Measurements from ENCODE around the gene B3GNT8.

Gene B3GNT8

DNA sequence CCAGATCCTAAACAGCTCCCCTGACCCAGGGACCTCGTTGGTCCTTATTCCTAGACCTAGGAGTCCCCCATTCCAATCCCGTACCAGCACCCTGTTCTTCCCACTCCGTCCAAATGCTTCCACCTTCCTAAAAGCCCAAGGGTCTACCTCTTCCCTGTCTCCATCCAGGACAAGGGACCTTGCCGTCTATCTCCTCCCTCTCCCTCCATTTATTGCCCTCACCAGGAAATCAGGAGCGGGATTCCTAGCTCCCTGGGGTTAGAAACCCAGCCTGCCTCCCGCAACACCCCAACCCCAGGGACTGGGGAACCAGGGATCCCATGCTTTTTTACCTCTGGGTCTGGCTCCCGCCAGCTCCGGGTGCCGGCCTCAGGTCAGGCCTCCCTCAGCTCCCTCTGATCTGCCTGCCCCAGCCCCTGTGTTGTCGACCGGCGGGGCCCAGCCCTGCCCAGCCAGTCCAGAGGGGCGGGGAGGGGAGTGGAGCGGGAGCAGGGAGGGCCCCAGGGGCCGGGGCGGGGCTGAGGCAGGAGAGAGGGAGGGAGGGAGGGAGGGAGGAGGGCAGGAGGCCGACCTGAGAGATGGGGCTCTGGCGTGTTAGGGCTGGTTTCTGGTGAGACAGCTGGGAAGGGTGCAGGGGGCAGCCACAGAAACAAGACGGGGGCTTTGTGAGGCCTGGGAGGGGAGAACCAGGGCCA is at the start of gene B3GNT8:
TSS of gene B3GNT8 (minus strand) at position 423 of the 695 bp plus-strand sequence. CDS start 596 bp downstream, outside the sequence.
- DNase-seq = peak; percentile 81

DNA sequence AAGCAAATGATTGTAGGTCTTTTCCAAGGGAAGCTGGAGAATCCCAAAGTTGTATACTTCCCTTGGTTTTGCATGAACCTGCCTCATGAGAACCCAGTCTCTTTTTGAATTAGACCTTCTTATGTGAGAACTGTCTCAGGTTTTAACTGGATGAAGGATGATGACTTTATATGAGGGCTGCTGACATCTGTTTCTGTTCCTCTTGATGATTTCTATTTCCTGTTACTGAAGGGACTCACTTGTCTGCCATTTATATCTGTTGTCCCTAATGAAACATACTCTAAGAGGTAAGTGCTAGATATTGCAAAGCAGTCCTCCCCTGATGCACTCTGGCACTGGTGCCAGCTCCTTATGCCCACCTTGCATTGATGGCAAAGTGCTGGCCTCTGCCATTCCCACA is 49.4 kb upstream of the B3GNT8 start:
- no peak for DNase-seq

- DNase-seq = peak; percentile 83
Observed at GRCh38 chr19:41463257-41464256, 36.4 kb upstream of the B3GNT8 start.

GRCh38 chr19:41462497-41462896 is 35.3 kb upstream of the B3GNT8 start:
- no peak for DNase-seq

DNA sequence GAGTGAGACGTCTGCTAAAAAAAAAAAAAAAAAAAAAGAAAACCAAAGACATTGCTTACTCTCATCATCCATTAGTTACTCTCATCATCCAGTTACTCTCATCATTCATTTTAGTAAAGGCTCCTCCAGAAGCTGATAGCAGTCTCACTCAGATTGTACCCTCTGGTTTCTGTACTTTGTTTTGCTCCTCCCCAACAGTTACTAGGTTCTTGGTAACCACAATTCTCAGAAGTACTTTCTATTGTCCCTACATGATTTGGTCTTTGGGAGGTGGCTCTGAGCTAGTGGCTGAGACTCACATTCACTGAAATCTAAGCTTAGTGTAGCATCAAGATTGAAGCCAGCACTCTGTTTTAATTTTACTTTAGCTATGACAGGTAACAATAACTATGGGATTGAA is 30.1 kb upstream of the B3GNT8 start:
- DNase-seq = peak; percentile 82

DNA sequence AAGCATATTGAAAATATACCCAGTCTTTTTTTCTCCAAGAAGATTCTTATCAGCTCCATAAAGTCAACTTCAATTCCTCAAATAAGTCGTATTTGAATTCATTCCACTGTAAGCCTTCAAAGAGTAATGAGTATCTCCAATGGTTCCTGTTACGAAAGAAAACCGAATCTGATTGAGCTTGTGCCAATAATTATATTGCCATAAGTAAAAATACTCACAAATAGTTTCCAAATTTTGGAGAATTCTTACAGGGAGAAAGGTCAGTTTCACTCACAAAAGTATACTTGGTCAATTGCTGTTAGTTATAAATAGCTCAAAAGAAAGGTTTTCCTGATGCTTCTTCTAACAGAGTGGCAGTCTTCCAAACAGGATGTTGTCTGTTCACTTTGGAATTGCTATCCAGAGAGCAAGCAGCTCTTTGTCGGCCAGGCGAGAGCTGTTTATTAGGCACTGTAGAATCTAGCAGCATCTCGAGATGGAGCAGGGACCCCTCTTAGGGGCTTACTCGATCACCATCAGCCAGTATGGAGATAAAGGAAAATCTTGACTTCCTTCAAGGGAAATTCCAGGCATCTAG is 29.3 kb upstream of the B3GNT8 start:
- no peak for DNase-seq

DNA sequence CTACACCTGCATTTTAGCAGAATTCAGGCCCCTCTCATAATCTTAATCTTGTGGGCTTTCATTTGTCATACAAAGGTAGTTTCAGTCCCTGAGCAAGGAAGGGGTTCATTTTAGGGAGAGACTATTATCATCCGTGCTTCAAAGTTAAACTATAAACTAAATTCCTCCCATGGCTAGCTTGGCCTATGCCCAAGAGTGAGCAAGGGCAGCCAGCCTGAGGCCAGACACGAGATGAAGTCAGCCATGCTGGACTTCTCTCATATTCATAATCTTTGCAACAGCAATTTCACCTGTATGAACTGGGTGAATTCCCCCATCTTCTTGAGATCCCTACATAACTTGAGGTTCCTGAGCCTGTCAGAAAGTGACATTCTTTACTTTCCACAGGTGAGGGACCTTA is 28.8 kb upstream of the B3GNT8 start:
- DNase-seq = no peak

GRCh38 chr19:41452584-41453275 is 25.6 kb upstream of the B3GNT8 start:
- no peak for DNase-seq

- no peak for DNase-seq
Observed at GRCh38 chr19:41449865-41450178, 22.6 kb upstream of the B3GNT8 start.

DNA sequence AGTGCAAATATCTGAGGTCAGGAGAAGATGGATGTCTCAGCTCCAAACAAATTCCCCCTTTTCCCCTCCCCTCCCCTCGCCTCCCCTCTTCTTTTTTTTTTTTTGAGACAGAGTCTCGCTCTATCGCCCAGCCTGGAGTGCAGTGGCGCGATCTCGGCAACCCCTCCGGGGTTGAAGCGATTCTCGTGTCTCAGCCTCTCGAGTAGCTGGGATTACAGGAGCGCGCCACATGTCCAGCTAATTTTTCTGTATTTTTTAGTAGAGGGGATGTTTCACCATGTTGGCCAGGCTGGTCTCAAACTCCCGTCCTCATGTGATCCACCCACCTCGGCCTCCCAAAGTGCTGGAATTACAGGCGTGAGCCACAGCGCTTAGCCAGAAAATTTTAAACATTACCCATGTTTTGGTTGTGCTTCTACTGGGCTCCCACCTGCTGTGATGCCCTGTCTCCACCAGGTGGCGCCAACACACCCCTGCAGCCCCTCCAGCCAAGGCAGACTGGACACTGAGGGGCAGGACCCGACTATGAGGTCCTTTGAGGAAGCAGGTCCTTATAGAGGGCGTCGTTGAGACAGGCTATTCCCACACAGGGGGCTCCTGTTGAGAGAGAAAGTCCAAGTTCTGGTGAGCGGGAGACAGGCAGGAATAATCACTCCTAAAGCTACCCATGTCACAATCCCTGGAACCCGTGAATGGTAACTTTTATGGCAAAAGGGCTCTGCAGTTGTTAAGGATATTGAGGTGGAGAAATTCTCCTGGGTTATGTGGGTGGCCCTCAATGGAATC is 22.1 kb upstream of the B3GNT8 start:
- DNase-seq = peak; percentile 92

- peak; percentile 7 for DNase-seq
Observed at GRCh38 chr19:41447732-41448332, 20.7 kb upstream of the B3GNT8 start.

GRCh38 chr19:41445575-41445974 is 18.4 kb upstream of the B3GNT8 start:
- no peak for DNase-seq

- no peak for DNase-seq
Observed at GRCh38 chr19:41443813-41444455, 16.8 kb upstream of the B3GNT8 start.

- no peak for DNase-seq
Observed at GRCh38 chr19:41442473-41443355, 15.5 kb upstream of the B3GNT8 start, which contains the start of gene ERICH4. Gene ERICH4 (plus strand): TSS chr19:41443156. CDS start chr19:41443170, 14 bp downstream.

- no peak for DNase-seq
Observed at GRCh38 chr19:41441321-41441945, 14.3 kb upstream of the B3GNT8 start.

DNA sequence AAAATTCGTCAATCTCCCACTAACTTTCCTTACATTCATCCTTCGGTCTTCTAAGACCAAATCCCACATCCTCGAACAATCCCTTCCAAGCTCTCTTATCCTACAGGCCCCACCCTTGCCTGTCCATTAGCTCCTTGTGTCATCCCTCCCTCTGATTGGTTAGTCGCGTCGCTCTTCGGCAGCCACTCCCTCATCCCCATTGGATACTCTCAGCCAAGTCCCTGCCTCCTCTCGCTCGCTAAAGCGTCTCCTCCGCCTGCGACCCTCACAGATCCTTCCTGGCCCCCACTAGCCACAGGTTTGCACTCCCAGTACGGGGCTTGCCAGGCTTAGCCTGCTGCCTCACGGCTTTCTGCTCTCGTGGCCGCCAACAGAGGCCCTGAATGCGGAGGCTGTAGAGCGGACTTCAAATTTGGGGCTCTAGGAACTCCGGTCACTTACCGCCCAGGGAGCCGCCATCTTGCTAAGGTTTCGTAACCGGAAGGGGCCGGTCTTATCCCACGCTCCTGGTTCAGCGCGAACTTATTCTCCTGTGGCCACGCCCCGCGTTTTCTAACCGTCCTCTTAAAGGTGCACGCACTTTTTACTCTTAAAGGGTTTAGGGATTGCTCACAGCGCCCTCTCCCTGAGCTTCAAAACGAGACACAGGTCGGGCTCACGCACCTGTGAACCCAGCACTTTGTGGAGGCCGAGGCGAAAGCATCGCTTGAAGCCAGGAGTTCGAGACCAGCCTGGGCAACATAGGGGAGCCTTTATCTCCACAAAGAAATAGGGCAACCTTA is 12.5 kb upstream of the B3GNT8 start, which contains the start of gene DMAC2:
TSS of gene DMAC2 (minus strand) at position 472 of the 782 bp plus-strand sequence. CDS start at position 459, 13 bp downstream.
- DNase-seq = peak; percentile 100

- no peak for DNase-seq
Observed at GRCh38 chr19:41437944-41438574, 10.9 kb upstream of the B3GNT8 start.

DNA sequence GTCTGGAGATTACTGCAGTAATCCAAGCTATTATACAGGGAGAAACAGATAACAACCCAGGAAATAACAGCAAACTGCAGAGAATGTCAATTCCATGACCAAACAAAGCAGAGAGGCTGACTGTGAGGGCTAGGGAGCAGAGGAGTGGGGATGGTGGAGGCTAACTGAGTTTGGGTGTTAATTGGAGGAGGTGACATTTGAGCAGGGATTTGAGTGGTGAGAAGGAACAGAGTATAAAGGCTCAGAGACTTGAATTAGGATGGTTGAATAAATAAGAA is 9.4 kb upstream of the B3GNT8 start:
- no peak for DNase-seq
